IPS-15b (cell line): ENCODE results near the gene TIMM17A.

Experiments
- H3K27me3 ChIP-seq: one replicate; pipeline ENCODE4 v1.6.1; 2013; ENCODE audit warnings: low read length; ENCODE audit not compliant: control insufficient read depth, insufficient read depth
- H3K36me3 ChIP-seq: one replicate; pipeline ENCODE4 v1.6.1; 2013; ENCODE audit warnings: low read length; ENCODE audit not compliant: control insufficient read depth, insufficient read depth
- H3K4me1 ChIP-seq: one replicate; pipeline ENCODE4 v1.6.1; 2013; ENCODE audit warnings: mild to moderate bottlenecking, low read length; ENCODE audit not compliant: control insufficient read depth, insufficient read depth
- H3K4me3 ChIP-seq: one replicate; pipeline ENCODE4 v1.5.1; 2013; ENCODE audit warnings: low read depth, low read length
- H3K9ac ChIP-seq: one replicate; pipeline ENCODE4 v1.6.1; 2013; ENCODE audit warnings: low read depth, mild to moderate bottlenecking, low read length
- H3K9me3 ChIP-seq: one replicate; pipeline ENCODE4 v1.6.1; 2013; ENCODE audit warnings: mild to moderate bottlenecking, low read length; ENCODE audit not compliant: control insufficient read depth, insufficient read depth

TIMM17A gene

DNA sequence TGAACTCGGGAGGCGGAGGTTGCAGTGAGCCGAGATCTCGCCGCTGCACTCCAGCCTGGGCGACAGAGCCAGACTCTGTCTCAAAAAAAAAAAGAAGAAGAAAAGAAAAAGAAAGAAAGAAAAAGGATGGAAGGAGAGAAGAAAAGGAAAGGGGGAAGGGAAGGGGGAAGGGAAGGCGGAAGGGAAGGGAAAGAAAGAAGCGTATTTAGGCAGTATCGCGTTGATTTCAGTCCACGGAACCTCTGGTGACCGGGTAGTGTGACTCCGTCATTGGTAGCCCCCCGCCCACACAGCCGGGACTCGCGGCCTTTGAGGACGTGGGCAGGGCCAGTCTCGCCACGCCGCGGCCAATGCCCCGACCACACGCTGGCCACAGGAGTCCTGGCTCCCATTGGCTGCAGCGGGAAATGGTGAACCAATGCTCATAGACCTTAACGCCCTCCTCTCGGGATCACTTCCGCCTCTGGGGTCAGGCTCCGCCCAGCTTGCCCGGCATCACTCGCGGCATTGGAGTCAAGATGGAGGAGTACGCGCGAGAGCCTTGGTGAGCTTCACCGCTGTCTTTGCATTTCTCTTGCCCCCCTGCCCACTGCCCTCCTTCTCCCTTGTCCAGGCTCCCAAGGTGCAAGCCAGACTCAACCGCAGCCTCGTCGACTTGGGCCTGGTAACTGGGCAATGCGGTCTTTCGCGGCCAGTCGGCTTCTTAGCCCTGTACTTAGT lies at the start of gene TIMM17A:
TIMM17A (plus strand) TSS at position 495 of the 720 bp plus-strand sequence; CDS start at position 519, 24 bp downstream.
- no peaks in the 10 kb centered on the region for H3K27me3 ChIP-seq
- H3K9me3 ChIP-seq = no peaks in the 10 kb centered on the region

DNA sequence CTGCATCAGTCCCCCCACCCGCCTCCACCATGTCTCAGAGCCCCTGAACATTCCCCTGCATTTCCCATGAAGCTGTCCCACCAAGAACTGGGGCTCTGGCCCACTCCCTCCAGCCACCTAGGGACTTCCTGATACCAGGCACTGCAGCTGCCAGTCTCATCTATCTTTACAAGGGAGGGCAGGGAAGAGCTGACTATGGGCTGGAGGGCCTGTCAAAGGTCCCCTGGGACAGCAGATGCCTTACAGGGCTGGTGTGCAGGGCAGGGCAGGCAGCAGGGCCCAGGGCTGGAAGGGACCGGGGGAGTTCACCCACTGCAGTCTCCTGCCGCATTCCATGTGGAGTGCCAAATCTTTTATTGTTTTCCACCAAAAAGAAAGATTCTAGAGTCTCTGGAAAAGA lies 49.0 kb upstream of the TIMM17A start:
- Histone ChIP-seq H3K27me3 (no peaks in the 10 kb centered on the region), H3K4me1 (no peaks in the 10 kb centered on the region), H3K9me3 (no peaks in the 10 kb centered on the region), H3K36me3 (no peaks in the 10 kb centered on the region), H3K4me3 (no peak overlapping the region), H3K9ac (no peak overlapping the region)

More for the DNA sequence above, at the start of gene TIMM17A:
- H3K4me3 ChIP-seq = peak within 1 kb of the TSS; percentile 98
- H3K4me1 ChIP-seq = peaks cover 4% of the 10 kb centered on the region
- peaks cover 17% of the 10 kb centered on the region for H3K36me3 ChIP-seq
- peak within 1 kb of the TSS; percentile 93 for H3K9ac ChIP-seq

DNA sequence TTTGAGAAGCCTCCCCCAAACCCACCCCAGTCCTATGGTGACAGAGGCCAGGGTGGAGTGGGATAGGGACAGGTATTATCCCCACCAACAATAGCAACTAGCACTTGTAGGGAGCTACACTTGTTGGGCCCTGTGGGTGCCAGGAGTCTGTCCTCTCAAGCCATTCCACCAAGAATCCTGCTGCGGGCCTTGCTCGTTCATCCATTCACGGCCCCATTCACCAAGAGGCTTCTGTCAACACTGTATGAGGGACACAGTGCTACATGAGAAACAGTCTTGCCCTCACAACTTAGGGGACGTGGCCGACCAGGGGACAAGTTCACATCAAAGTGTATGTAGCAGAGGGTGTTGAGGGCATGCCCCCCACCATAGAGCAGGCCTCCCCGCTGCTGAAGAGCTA lies 47.7 kb upstream of the TIMM17A start:
- H3K4me3 ChIP-seq = no peak overlapping the region

DNA sequence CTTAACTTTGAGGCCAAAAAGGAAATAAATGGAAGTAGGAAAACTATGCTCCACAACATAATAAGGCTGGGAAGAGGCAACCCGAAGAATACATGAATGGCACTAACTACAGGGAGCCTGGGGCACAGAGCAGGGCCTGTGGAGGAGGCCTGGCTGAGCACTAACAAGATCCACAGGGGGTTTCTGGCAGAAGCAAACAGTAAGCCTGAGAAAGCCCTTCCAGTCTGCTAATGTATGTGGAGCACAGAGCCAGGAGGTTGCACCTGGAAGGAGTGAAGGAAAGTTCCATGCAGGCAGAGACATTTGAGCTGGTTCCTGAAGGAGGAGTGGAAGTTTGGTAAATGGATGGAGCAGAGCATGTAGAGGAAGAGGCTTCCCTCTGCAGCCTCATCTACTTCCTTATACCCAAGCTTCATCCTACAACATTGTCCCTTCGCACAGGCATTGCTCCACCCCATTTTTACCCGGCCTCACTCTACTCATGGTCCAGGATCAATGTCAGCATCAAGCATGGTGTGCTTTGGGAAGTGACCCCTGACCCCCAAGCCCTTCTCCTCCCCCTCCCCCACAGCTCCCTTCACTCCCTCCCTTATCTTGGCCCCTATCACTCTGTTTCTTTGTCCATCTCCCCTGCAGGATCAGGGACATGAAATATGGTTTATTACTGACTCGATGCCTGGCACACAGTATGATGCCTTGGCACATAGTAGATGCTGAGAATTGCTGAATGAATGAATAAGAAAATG lies 43.3 kb upstream of the TIMM17A start:
- H3K27me3 ChIP-seq = no peaks in the 10 kb centered on the region
- no peak overlapping the region for H3K4me3 ChIP-seq
- no peaks in the 10 kb centered on the region for H3K9me3 ChIP-seq
- H3K36me3 ChIP-seq = no peaks in the 10 kb centered on the region
- H3K4me1 ChIP-seq = peaks cover 3% of the 10 kb centered on the region
- H3K9ac ChIP-seq = no peak overlapping the region

More for the DNA sequence above, 47.7 kb upstream of the TIMM17A start:
- H3K4me1 ChIP-seq = peaks cover 3% of the 10 kb centered on the region
- no peak overlapping the region for H3K9ac ChIP-seq
- no peaks in the 10 kb centered on the region for H3K36me3 ChIP-seq
- H3K27me3 ChIP-seq = no peaks in the 10 kb centered on the region
- no peaks in the 10 kb centered on the region for H3K9me3 ChIP-seq

DNA sequence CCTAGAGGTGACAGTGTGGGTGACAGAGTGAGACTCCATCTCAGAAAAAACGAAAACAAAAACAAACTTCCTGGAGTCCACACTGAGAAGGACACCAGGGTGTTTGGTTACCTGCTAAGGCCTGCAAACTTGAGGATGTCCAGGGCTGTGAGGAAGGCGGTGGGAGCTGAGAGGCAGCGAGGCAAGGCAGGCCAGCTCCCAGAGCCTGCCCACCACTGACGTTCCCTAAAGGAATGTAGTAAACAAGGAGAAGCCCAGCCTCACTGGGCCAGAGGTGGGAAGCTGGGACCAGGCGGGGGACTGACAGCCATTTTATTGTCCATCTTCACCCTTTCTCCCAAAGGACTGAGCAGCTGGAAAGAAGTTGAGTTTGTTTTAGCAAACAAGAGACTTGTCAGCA lies 42.5 kb upstream of the TIMM17A start:
- peaks cover 3% of the 10 kb centered on the region for H3K4me1 ChIP-seq
- no peaks in the 10 kb centered on the region for H3K36me3 ChIP-seq
- H3K9me3 ChIP-seq = no peaks in the 10 kb centered on the region
- H3K4me3 ChIP-seq = no peak overlapping the region
- no peaks in the 10 kb centered on the region for H3K27me3 ChIP-seq
- H3K9ac ChIP-seq = no peak overlapping the region

DNA sequence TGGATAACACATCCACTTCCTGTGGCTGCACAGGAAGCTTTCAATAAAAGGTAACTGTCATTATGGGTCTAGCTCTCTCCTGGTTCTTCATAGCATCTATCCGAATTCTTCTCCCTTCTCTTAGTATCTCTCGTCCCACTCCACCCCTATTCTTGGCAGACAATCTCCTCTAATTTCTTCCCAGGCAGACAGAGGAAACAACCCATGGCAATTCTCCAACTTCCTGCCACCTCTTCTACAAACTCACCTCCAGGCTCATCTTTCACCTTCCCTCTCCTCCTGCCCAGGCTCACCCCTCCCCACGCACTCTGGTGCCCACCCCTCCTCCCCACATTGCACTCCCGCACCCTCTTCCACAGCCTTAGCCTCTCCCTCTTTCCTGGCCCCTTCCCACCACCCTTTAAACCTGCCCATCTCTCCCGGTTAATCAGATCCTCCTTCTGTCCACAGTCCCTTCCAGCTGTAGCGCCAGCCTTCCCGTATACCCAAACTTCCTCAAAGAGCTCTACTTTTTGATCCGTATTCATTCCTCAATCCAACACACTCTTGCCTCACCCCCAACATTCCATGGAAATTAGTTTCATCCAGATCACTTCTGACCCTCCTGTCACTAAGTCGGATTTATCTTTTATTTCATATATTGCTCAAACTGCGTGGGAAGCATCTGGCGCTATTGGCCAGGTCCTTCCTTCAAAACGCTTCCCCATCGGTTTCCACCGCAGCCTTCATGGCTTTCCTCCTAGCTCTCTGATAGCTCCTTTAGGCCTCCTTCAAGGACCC lies 40.7 kb upstream of the TIMM17A start:
- Histone ChIP-seq H3K4me3 (no peak overlapping the region), H3K4me1 (peaks cover 3% of the 10 kb centered on the region), H3K36me3 (no peaks in the 10 kb centered on the region), H3K9ac (no peak overlapping the region), H3K27me3 (no peaks in the 10 kb centered on the region), H3K9me3 (no peaks in the 10 kb centered on the region)

DNA sequence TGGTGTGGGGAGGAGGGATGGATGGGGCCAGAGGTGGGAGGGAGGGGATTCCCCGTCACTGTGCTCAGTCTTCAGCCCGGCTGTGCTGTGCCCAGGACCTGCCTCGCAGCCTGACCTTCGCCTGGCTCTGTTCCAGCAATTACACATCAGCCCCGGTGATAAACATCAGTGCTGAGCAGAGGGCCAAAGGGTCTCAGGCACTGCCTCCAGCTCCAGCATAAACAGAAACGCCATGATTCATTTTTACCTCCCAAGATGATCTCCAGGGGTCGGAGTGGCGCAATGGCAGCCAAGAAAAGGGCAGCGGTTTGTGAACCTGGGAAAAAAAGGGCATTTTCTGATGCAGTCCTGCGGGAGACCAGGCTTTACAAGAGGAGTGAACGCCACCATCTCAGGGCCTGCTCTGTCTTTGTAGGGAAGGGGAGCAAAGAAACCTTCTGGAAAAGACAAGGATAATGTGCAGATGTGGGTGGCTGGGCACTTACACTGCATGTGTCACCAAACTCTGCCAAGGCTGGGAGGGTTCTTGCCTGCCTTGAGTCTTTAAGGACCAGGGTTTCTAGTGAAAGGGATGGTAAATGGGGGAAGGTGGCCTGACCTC lies 38.6 kb upstream of the TIMM17A start:
- Histone ChIP-seq H3K9me3 (no peaks in the 10 kb centered on the region), H3K4me3 (no peak overlapping the region), H3K36me3 (no peaks in the 10 kb centered on the region), H3K27me3 (no peaks in the 10 kb centered on the region), H3K4me1 (peaks cover 3% of the 10 kb centered on the region), H3K9ac (no peak overlapping the region)

DNA sequence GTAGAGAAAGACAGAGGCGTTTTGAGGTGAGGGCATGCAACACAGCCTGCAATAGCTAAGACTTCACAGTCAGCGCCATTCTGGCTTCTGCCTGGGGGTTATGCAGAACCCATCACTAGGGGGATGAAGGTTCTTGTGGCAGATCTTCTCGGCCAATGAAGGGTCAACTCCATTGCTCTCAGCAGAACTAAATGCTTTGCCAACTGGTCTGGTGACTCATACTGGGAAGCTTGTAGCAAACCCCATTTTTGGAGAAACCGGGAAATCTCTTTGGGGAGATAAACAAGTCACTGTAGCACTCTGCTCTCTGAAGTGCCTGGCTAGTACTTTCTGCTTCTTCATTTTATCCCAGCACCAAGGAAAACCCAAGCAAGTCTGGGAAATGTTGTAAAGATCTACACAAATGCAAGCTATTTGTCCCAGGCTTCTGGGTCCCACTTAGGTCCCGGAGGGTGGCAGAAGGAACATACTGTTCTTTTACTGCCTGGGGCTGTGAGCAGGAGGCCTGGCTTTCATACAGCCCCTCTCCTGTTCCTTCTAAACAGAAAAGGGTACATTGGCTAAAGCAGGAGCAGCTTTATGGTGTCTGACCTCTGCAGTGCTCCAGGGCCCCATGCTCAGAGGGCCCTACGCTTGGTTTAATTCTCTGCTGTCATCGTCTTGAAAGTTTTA lies 37.8 kb upstream of the TIMM17A start:
- Histone ChIP-seq H3K9me3 (no peaks in the 10 kb centered on the region), H3K27me3 (no peaks in the 10 kb centered on the region), H3K4me1 (no peaks in the 10 kb centered on the region), H3K9ac (no peak overlapping the region), H3K4me3 (no peak overlapping the region), H3K36me3 (no peaks in the 10 kb centered on the region)

DNA sequence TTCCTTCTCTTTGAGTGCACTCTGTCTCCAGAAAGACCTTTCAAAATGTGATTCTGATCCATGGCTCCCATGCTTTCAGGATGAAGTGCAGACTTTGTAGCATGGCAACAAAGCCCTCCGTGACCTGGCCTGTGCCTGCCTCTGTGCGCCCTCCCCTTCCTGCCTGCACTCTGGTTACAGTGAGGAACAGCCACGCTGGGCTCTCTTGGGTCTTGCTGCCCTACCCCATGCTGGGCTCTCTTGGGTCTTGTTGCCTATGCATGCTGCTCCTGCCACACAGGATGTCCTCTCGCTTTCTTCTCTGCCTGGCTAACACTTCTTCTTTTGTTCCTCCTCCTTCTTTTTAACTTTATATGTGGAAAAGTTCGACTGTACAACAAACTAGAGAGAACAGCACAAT lies 37.0 kb upstream of the TIMM17A start:
- Histone ChIP-seq H3K4me1 (no peaks in the 10 kb centered on the region), H3K27me3 (no peaks in the 10 kb centered on the region), H3K9ac (no peak overlapping the region), H3K36me3 (no peaks in the 10 kb centered on the region), H3K4me3 (no peak overlapping the region), H3K9me3 (no peaks in the 10 kb centered on the region)

DNA sequence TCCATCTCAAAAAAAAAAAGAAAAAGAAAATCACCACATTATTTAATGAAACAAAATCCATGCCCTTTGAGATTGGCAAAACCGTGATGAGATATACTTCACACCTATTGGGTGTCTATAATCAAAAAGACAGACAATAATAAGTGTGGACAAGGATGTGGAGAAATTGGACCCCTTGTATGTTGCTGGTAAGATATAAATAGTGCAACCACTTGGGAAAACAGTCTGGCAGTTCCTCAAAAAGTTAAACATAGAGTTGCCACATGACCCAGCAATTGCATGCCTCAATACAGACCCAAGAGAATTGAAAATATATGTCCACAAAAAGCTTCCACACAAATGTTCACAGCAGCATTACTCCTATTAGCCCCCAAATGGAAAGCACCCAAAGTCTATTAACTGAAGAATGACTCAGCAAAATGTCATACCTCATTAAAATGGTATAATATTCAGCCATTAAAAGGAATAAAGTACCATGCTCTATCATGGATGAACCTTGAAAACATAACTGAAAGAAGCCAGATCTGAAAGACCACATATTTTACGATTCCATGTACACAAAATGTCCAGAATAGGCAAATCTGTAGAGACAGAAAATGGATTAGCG lies 33.2 kb upstream of the TIMM17A start:
- H3K9me3 ChIP-seq = no peaks in the 10 kb centered on the region
- H3K4me1 ChIP-seq = no peaks in the 10 kb centered on the region
- no peak overlapping the region for H3K9ac ChIP-seq
- H3K27me3 ChIP-seq = no peaks in the 10 kb centered on the region
- H3K4me3 ChIP-seq = no peak overlapping the region
- no peaks in the 10 kb centered on the region for H3K36me3 ChIP-seq

DNA sequence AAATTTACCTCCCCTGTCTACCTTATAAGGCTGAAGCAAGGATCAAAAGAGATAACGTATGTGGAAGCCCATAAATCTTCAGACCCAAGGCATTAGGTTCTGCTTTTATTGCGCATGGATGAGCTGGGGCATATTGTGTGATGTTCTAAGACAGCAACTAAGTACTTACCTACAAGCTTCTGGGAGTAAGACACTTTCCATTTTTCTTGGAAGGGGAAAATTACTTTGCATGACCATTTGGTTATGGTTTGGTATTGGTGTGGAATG lies 30.1 kb upstream of the TIMM17A start:
- Histone ChIP-seq H3K36me3 (no peaks in the 10 kb centered on the region), H3K9me3 (no peaks in the 10 kb centered on the region), H3K4me3 (no peak overlapping the region), H3K9ac (no peak overlapping the region), H3K27me3 (no peaks in the 10 kb centered on the region), H3K4me1 (no peaks in the 10 kb centered on the region)
